Bone marrow (tissue), 2 donors: ENCODE measurements around the gene CROCC2.

Experiments used
- DNase-seq, 2 donors: peaks; one replicate each; lab custom pipeline; 2025; lab: John Stamatoyannopoulos, UW

The CROCC2 gene

GRCh38 chr2:241015439-241015838 lies 109.3 kb downstream of the CROCC2 start:
- no peak for DNase-seq

- DNase-seq, result no peak
Observed at GRCh38 chr2:241017228-241017940, 111.2 kb downstream of the CROCC2 start.

GRCh38 chr2:241018051-241018891 lies 112.1 kb downstream of the CROCC2 start:
- no peak for DNase-seq

GRCh38 chr2:241019441-241020139 lies 113.5 kb downstream of the CROCC2 start:
- no peak for DNase-seq

GRCh38 chr2:241020201-241020600 lies 114.1 kb downstream of the CROCC2 start:
- no peak for DNase-seq

GRCh38 chr2:241020629-241021190 lies 114.6 kb downstream of the CROCC2 start:
- no peak for DNase-seq

GRCh38 chr2:241025639-241026038 lies 119.5 kb downstream of the CROCC2 start:
- no peak for DNase-seq

- DNase-seq, result no peak
Observed at GRCh38 chr2:241029599-241030332, 123.6 kb downstream of the CROCC2 start.

- no peak for DNase-seq
Observed at GRCh38 chr2:241030333-241030680, 124.2 kb downstream of the CROCC2 start.

GRCh38 chr2:241030883-241031282 lies 124.7 kb downstream of the CROCC2 start:
- DNase-seq, result no peak

- no peak for DNase-seq
Observed at GRCh38 chr2:241031436-241032165, 125.5 kb downstream of the CROCC2 start.

GRCh38 chr2:241033336-241033987 lies 127.3 kb downstream of the CROCC2 start:
- DNase-seq, result no peak

- no peak for DNase-seq
Observed at GRCh38 chr2:241033994-241034393, 127.9 kb downstream of the CROCC2 start.

GRCh38 chr2:241034490-241035141 lies 128.5 kb downstream of the CROCC2 start:
- DNase-seq, result no peak

- DNase-seq, result no peak
Observed at GRCh38 chr2:241035142-241035817, 129.1 kb downstream of the CROCC2 start.

GRCh38 chr2:241035818-241036396 lies 129.8 kb downstream of the CROCC2 start:
- no peak for DNase-seq

GRCh38 chr2:241036397-241036963 lies 130.3 kb downstream of the CROCC2 start:
- DNase-seq, result no peak

GRCh38 chr2:241036964-241037421 lies 130.9 kb downstream of the CROCC2 start:
- no peak for DNase-seq

- DNase-seq, result no peak
Observed at GRCh38 chr2:241037498-241037897, 131.4 kb downstream of the CROCC2 start.
